GM19025 (cell line): ENCODE results near the gene DOLPP1.
"Not testable (repeated sequence)": the region's sequence is repeated elsewhere in the genome, so short reads cannot be mapped to it uniquely, and the experiment has no call there.

ENCODE experiments used
- ATAC-seq: cut with Tn5 transposase; IDR thresholded peaks from one replicate; pipeline ENCODE4 v1.9.1; 2021; ENCODE audit warnings: mild to moderate bottlenecking, low read depth, moderate library complexity; ENCODE audit not compliant: unreplicated experiment

The DOLPP1 gene

GRCh38 chr9:129109952-129110739, 29.2 kb downstream of the DOLPP1 start:
- peak; percentile 3 for ATAC-seq

DNA sequence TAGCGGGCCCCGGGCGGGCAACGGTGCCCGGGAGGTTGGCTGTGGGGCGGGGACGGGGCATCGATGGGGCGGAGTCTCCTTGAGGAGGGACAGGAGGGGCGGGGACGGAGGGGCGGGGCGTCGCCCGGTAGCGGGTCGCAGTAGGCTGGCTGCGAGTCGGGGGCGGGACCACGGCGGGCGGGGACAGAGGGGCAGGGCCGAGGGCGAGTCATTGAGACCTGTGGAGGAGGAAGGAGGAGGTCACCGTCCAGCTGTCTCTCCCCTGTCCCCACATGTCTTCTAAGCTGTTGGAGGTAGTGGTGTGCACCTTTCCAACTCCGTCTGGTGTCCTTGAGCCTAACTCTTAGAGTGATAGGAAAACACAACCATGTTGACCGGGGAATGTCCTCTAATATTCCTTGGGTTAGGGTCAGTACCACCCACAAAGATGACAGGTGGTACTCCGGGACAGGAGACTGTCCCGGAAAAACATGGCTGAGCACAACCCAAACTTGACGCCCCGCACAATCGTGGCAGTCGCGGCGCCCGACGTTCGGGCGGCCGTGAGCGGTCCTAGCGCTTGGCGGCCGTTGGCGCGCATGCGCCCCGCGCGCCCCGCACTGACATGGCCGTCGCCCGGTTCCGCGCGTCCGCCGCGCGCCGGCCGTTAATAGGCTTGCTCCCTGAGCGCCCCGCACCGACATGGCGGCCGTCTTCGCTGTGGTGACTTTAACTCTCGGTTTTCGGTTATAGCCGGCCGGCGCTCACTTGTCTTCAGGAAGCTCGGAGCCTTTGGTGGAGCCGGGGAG, 30.0 kb downstream of the DOLPP1 start, which contains the start of the genes CRAT and PTPA:
Gene CRAT, minus strand, starts transcription at position 54 of the 788 bp plus-strand sequence. CDS start 284 bp downstream, outside the sequence.
Gene PTPA, plus strand, starts transcription at position 676 of the 788 bp plus-strand sequence. CDS start 186 bp downstream, outside the sequence.
- ATAC-seq, result peak; percentile 84

- ATAC-seq, result no peak
Observed at GRCh38 chr9:129111528-129112151, 30.7 kb downstream of the DOLPP1 start.

- not testable (repeated sequence) for ATAC-seq
Observed at GRCh38 chr9:129112526-129112925, 31.6 kb downstream of the DOLPP1 start.

DNA sequence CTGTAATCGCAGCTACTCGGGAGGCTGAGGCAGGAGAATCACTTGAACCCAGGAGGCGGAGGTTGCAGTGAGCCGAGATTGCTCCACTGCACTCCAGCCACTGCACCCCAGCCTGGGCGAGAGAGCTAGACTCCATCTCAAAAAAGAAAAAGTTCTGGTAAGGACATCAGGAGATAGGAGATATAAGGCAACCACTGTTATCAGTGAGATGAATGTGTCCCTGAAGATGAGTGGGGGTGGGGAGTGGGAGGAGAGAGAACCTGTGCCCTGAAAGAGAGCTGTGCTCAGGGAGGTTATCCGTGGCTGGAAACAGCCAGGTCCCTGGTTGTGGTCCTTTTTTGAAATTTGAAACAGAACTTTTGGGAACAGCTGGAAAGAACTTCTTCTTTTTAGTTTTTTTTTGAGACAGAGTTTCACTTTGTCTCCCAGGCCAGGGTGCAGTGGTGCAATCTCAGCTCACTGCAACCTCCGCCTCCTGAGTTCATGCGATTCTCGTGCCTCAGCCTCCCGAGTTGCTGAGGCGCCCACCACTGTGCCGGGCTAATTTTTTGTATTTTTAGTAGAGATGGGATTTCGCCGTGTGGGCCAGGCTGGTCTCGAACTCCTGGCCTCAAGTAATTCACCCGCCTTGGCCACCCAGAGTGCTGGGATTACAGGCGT, 32.9 kb downstream of the DOLPP1 start:
- ATAC-seq, result no peak

DNA sequence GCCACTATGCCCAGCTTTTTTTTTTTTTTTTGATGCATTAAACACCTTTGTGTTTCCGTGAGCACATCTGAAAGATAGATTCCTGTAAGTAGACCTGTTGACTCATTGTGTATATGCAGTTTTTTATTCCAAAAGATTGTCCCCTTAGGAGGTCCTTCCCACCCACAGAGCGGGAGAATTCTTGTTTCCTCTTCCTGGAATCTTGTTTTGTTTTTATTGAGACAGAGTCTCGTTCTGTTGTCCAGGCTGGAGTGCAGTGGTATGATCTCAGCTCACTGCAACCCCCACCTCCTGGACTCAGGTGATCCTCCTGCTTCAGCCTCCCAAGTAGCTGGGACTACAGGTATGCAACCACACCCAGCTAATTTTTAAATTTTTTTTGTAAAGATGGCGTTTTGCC, 37.9 kb downstream of the DOLPP1 start:
- no peak for ATAC-seq

- no peak for ATAC-seq
Observed at GRCh38 chr9:129121483-129121882, 40.6 kb downstream of the DOLPP1 start.

- no peak for ATAC-seq
Observed at GRCh38 chr9:129122133-129122532, 41.2 kb downstream of the DOLPP1 start.

DNA sequence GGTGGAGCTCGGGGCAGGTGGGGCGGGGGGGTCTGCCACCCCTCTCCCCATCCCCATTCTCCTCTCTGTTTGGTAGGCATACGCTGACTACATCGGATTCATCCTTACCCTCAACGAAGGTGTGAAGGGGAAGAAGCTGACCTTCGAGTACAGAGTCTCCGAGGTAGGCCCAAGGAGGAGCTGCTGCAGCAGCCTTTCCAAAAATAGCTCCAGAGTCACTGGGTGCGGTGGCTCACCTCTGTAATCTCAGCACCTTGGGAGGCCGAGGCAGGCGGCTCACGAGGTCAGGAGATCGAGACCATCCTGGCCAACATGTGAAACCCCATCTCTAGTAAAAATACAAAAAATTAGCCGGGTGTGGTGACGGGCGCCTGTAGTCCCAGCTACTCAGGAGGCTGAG, 42.1 kb downstream of the DOLPP1 start:
- ATAC-seq, result not testable (repeated sequence)

- ATAC-seq, result no peak
Observed at GRCh38 chr9:129124506-129125069, 43.7 kb downstream of the DOLPP1 start.

DNA sequence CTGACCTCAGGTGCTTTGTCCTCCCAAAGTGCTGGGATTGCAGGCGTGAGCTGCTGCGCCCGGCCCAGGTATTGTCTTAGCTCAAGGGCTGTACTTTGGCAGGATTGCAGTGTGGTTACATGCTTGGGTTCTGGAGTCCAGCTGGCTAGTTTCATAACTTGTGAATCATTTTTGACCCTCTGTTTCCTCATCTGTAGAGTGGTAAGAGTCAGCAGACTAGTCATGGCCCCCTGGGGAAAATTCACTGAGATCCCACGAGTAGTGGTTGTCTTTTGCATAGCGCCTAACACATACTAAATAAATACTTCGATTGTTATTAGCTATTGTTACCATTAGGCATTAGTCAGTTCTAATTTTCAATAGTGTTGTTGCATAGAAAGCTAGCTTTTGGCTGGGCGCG, 44.6 kb downstream of the DOLPP1 start:
- peak; percentile 69 for ATAC-seq

DNA sequence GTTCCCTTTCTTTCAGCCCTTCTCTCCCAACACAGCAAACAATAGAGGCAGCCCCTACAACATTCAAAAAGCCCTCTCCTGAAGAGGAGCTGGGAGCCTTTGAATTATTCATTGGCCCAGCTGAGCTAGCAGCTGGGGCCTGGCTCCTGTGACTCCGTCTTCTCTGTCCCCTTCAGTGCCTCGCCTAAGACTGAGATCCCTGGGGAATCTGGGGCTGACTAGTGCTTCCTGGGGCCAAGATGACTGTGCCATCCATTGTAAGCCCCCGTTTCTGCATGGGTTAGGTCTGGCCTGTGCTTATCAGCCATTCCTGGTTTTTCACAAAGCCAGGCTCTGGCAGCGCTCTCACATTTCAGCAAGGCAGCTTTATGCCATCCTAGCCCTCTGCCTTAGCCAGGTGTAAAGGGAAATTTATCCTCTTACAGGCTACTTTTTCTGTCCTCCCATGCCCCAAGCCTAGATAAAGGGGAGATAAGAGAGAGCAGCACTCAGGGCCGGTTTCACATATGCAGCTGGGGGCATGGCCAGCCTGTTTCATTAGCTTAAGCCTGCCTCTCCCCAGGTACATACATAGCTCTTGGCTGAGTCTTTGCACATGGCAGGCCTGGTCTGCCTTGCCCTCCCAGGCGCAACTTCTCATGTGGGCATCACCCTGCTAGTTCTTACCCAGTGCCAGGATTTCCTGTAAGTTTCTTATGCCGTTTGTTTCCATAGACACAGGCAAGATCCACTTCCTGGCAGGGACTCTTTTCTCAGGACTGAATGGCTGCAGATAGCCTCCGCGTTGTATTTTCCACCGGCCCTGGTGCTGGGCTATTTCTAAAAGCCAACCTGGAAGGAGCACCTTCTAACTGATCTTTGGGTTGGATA, 46.1 kb downstream of the DOLPP1 start:
- ATAC-seq, result no peak

DNA sequence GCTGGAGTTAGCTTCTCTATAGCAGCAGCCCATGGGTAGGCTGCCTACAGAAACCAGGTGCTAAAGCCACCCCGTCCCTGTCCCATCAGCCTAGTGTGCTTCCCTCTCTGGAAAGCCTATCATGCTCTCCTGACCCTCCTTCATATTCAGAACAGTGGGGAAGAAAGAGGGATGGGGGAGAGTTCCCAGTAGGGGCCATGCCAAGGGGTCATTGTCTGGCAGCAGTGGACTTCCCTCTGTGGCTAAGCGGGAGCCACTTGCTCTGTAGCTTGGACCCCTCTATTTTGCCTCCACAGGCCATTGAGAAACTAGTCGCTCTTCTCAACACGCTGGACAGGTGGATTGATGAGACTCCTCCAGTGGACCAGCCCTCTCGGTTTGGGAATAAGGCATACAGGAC, 47.8 kb downstream of the DOLPP1 start:
- no peak for ATAC-seq

DNA sequence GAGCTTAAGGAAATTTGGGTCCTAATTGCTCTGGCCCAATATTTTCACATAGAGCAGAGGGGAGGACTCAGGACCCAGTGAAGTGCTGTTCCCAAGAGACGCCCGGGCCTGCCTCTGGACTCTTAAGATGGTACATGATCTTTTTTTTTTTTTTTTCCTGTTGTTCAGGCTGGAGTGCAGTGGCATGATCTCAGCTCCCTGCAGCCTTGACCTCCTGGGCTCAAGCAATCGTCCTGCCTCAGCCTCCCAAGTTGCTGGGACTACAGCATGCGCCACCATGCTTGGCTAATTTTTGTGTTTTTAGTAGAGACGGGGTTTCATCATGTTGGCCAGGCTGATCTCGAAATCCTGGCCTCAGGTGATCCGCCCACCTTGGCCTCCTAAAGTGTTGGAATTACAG, 49.4 kb downstream of the DOLPP1 start:
- not testable (repeated sequence) for ATAC-seq

DNA sequence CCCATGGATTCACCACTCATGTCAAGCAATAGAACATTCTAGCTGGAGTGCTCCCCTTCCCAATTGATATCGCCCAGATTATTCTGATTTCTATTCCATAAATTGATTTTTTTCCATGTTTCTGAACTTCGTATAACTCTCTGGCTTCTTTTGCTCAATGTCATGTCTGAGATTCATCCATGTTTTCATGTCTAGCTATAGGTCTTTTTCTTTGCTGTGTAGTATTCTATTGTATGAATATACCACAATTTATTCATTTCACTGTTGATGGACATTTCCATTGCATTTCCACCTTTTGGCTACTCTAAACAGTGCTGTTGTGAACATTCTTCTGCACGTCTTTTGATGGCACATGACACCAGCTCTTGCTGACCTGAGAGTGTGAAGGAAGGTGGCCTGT, 49.9 kb downstream of the DOLPP1 start:
- ATAC-seq, result no peak

DNA sequence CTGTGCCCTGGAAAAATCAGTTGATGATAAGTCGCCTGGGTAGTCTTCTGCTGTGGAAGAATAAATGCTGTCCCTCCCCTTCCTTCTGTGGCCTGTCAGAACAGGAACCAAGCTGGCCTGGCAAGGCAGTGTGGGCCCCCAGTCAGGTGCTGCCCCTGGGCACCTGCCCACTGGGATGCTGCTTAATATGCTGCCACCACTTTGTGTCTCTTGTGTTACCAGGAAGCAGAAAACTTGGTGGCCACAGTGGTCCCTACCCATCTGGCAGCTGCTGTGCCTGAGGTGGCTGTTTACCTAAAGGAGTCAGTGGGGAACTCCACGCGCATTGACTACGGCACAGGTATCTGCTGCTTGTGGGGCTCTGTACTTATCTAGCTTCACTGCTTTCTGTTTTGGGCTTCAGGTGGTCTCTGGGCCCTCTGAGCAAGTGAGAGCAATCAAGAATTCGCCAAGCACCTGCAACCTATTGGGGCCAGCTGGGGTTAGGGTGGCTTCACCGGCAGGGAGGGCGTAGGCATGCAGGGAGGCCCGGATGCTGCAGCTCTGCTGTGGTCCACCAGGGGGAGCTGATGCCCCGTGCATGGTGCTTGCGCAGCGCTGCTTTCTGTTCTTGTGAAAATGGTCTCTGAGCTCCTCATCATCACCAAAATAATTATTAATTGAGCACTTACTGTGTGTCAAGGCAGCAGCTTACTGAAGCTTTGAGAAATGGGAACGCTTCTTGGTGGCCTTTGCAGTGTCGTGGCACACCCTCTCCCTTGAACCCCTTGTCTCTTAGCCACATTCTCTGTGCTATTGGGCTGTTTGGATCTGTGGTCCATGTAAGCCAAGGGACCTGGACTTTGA, 50.6 kb downstream of the DOLPP1 start:
- ATAC-seq, result no peak

- no peak for ATAC-seq
Observed at GRCh38 chr9:129133082-129133481, 52.2 kb downstream of the DOLPP1 start.

GRCh38 chr9:129135476-129135875, 54.6 kb downstream of the DOLPP1 start:
- ATAC-seq, result no peak
